GM12892 (cell line): Measurements from ENCODE around the gene VKORC1L1.
"Not testable (repeated sequence)": the region's sequence is repeated elsewhere in the genome, so short reads cannot be mapped to it uniquely, and the experiment has no call there.

Source experiments
- POLR2A ChIP-seq: IDR thresholded peaks from 2 replicates; pipeline ENCODE4 v1.6.1; 2011; ENCODE audit warnings: low read depth, low read length, control low read depth
- TAF1 ChIP-seq: IDR thresholded peaks from 2 replicates; pipeline ENCODE4 v1.6.1; 2011; ENCODE audit warnings: low read depth, mild to moderate bottlenecking, control low read depth, low read length, borderline replicate concordance

- TF ChIP-seq POLR2A, TAF1: not testable (repeated sequence)
These were observed 6.6 kb upstream of the VKORC1L1 start for GRCh38 chr7:65866244-65866643.
